Small intestine (tissue), 7 donors: ENCODE data around the gene EAF1. TPM values are rescaled to one million over a fixed set of nuclear protein-coding genes. Genes with fewer than 3 reads are reported as not detected.
A peak's percentile ranks its signal among the peaks of the same experiment; 100 is the strongest.
"Not testable (repeated sequence)": the region's sequence is repeated elsewhere in the genome, so short reads cannot be mapped to it uniquely, and the experiment has no call there.

Experiments used
- DNase-seq, 2 donors: peaks; one replicate each; pipeline versions ENCODE4 v3.0.0 to v3.0.0-alpha.2; 2013
- FAIRE-seq: peaks from 2 replicates; lab custom pipeline; 2012; peaks lifted over from hg19 to GRCh38; lab: Jason Lieb, UNC
- H3K27ac ChIP-seq, 3 donors: one replicate each; pipeline ENCODE4 v1.5.1; 2013; ENCODE audit warnings: low read length in 2 of 3, mild to moderate bottlenecking in 2 of 3, control low read depth in 1 of 3, inconsistent platforms in 1 of 3, low read depth in 1 of 3, moderate library complexity in 1 of 3
- H3K27me3 ChIP-seq, 3 donors: one replicate each; pipeline ENCODE4 v1.6.1; 2013; ENCODE audit warnings: low read length in 3 of 3, inconsistent platforms in 1 of 3; ENCODE audit not compliant: control insufficient read depth in 3 of 3, insufficient read depth in 3 of 3
- H3K36me3 ChIP-seq, 3 donors: one replicate each; pipeline ENCODE4 v1.6.1; 2013; ENCODE audit warnings: low read length in 3 of 3, inconsistent platforms in 1 of 3, low read depth in 1 of 3, mild to moderate bottlenecking in 1 of 3, moderate library complexity in 1 of 3; ENCODE audit not compliant: control insufficient read depth in 3 of 3, insufficient read depth in 2 of 3
- H3K4me1 ChIP-seq, 3 donors: one replicate each; pipeline ENCODE4 v1.6.1; 2013; ENCODE audit warnings: low read length in 2 of 3, inconsistent platforms in 1 of 3, low read depth in 1 of 3, mild to moderate bottlenecking in 1 of 3, moderate library complexity in 1 of 3; ENCODE audit not compliant: control insufficient read depth in 3 of 3, insufficient read depth in 2 of 3
- H3K4me3 ChIP-seq, 3 donors: one replicate each; pipeline ENCODE4 v1.5.1; 2013; ENCODE audit warnings: low read length in 3 of 3, control low read depth in 1 of 3, inconsistent platforms in 1 of 3, low read depth in 1 of 3, mild to moderate bottlenecking in 1 of 3, moderate library complexity in 1 of 3
- H3K9me3 ChIP-seq, 2 donors: one replicate each; pipeline ENCODE4 v1.6.1; 2013; ENCODE audit warnings: low read depth in 1 of 2, low read length in 1 of 2; ENCODE audit not compliant: control insufficient read depth in 2 of 2, insufficient read depth in 1 of 2
- WGBS, 3 donors: extraction: QIAGEN DNeasy Blood & Tissue Kit; methylation state at CpG; one replicate each; pipeline ENCODE4 v1.1.7; 2013; 5-methylcytosine and 5-hydroxymethylcytosine counted together
- polyA plus RNA-seq, 4 donors: library from polyadenylated mRNA; stranded (reverse) in 3 of 4; unstranded in 1 of 4; fragments of 200-250 nt in 3 of 4; fragments of 120-200 nt in 1 of 4; gene quantifications; one replicate each; pipeline versions ENCODE4 v1.2.1 to v1.2.3, GENCODE V29; 2013
- donor health status: healthy with polysubstance abuse.
- donor health status: control.
- donor health status: control.
- donor health status: Bipolar disorder and iron deficiency.
- donor health status: healthy.

The EAF1 gene
- polyA plus RNA-seq, 4 donors: 5.9 to 19.8 (median 9.6) TPM

GRCh38 chr3:15398731-15399133 lies 28.7 kb upstream of the EAF1 start:
- not testable (repeated sequence) for H3K4me1 ChIP-seq, H3K4me3 ChIP-seq, FAIRE-seq, H3K27me3 ChIP-seq, H3K27ac ChIP-seq, DNase-seq, H3K36me3 ChIP-seq
- 92 to 95% (median 94%) methylated on average over 3 of the region's 3 CpGs for WGBS, 3 donors
- peaks cover 0 to 19% of the 10 kb centered on the region in 2 donors for H3K9me3 ChIP-seq

DNA sequence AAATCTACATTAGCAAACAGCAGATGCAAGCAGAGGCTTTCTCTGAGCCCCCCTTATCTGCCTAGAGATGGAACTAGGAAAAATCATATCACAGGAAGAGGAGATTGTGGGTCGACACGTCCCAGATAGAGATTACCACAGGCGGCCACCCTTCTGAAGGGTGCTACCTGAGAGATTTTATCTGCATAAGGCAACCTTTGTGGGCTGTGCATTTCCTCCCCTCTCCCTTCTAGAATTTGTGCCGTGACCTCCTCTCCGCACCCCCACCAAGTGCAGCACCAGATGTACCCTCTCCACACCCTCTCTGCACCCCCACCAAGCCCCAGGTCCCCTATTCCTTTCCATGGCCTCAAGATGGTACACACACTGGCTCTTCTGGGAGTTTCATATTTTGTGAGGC lies 27.4 kb upstream of the EAF1 start:
- Histone ChIP-seq H3K36me3 (no peaks in the 10 kb centered on the region), H3K9me3 (peaks cover 0 to 19% of the 10 kb centered on the region in 2 donors), H3K27ac (no peak overlapping the region), H3K4me3 (no peak overlapping the region), H3K4me1 (no peaks in the 10 kb centered on the region), H3K27me3 (no peaks in the 10 kb centered on the region)
- 66 to 76% (median 68%) methylated on average over 5 of the region's 5 CpGs for WGBS, 3 donors
- DNase-seq (no peak), FAIRE-seq (no peak)

GRCh38 chr3:15401936-15402335 lies 25.5 kb upstream of the EAF1 start:
- Histone ChIP-seq H3K9me3 (peaks cover 0 to 15% of the 10 kb centered on the region in 2 donors), H3K4me3 (no peak overlapping the region), H3K27me3 (no peaks in the 10 kb centered on the region), H3K36me3 (no peaks in the 10 kb centered on the region), H3K4me1 (no peaks in the 10 kb centered on the region), H3K27ac (no peak overlapping the region)
- DNase-seq: no peak
- WGBS, 3 donors: 76 to 86% (median 81%) methylated on average over 4 of the region's 4 CpGs
- no peak for FAIRE-seq

DNA sequence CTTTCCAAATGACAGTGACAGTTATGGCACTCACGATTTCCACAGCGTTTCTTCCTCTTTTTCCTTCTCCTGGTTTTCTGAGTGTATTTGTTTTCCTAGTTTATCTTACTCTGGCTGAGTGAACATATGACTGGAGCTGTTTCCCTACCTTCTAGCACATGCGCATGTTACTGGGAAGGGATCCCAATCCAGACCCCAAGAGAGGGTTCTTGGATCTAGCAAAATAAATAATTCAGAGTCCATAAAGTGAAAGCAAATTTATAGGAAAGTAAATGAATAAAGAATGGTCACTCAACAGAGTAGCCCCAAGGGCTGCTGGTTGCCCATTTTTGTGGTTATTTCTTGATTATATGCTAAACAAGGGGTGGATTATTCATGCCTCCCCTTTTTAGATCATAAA lies 23.9 kb upstream of the EAF1 start:
- Histone ChIP-seq H3K36me3 (peaks cover 0 to 2% (median 0%) of the 10 kb centered on the region in 3 donors), H3K4me3 (no peak overlapping the region), H3K27ac (no peak overlapping the region), H3K27me3 (no peaks in the 10 kb centered on the region), H3K9me3 (peaks cover 0 to under 1% of the 10 kb centered on the region in 2 donors), H3K4me1 (no peaks in the 10 kb centered on the region)
- FAIRE-seq (no peak), DNase-seq (no peak)
- 73 to 84% (median 83%) methylated on average over 3 of the region's 3 CpGs for WGBS, 3 donors

DNA sequence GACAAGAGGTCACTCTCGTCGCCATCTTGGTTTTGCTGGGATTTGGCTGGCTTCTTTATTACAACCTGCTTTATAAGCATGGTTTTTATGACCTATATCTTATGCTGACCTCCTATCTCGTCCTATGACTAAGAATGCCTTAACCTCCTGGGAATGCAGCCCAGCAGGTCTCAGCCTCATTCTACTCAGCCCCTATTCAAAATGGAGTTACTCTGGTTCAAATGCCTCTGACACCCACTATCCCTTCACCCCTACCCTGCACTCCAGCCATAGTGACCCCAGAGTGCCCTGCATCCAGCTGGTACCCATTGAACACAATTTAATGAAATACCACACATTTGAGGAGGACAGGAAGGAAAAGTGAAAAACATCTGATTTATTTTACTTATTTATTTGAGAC lies 23.4 kb upstream of the EAF1 start:
- H3K4me1 ChIP-seq: no peaks in the 10 kb centered on the region
- no peak for DNase-seq
- 63 to 86% (median 81%) methylated on average over 3 of the region's 3 CpGs for WGBS, 3 donors
- no peaks in the 10 kb centered on the region for H3K27me3 ChIP-seq
- no peak overlapping the region for H3K4me3 ChIP-seq
- H3K9me3 ChIP-seq: no peaks in the 10 kb centered on the region
- peaks cover 0 to 6% (median 0%) of the 10 kb centered on the region in 3 donors for H3K36me3 ChIP-seq
- FAIRE-seq: no peak
- no peak overlapping the region for H3K27ac ChIP-seq

GRCh38 chr3:15404767-15405166 lies 22.6 kb upstream of the EAF1 start:
- no peaks in the 10 kb centered on the region for H3K27me3 ChIP-seq
- 88 to 98% (median 97%) methylated on average over 1 of the region's 1 CpG for WGBS, 3 donors
- DNase-seq (no peak), FAIRE-seq (no peak)
- H3K27ac ChIP-seq: no peak overlapping the region
- peaks cover 0 to 11% (median 0%) of the 10 kb centered on the region in 3 donors for H3K36me3 ChIP-seq
- H3K4me3 ChIP-seq: no peak overlapping the region
- H3K4me1 ChIP-seq: no peaks in the 10 kb centered on the region
- H3K9me3 ChIP-seq: no peaks in the 10 kb centered on the region

DNA sequence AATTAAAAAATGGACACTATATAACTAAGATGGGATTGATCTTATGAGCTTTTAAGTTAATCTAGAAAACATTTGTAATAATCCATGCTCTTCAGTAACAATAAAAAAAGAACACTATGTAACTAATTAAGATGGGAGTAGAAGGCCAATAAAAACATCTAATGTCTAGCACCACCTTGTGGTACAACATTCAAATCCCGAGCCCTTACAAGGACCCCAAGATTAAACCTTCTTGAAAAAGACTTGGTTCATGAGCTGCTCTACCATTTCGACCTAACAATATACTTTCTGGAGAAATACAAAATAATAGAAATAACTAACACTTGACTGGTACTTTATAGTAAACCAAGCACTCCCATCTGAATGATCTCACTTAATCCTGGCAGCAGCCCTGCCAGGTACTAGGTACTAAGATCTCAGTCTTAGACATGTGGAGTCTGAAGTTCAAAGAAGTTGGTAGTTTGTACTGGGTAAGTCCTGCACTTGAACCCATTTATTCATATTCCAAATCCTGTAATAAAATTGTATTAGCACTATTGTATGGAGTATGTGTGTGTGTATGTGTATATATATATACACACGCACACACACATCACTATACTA lies 21.8 kb upstream of the EAF1 start:
- Histone ChIP-seq H3K27me3 (no peaks in the 10 kb centered on the region), H3K36me3 (peaks cover 0 to 16% (median 0%) of the 10 kb centered on the region in 3 donors), H3K4me1 (no peaks in the 10 kb centered on the region), H3K27ac (no peak overlapping the region), H3K4me3 (no peak overlapping the region), H3K9me3 (no peaks in the 10 kb centered on the region)
- DNase-seq (peak; percentile 54 to 64), FAIRE-seq (no peak)
- 36 to 40% (median 37%) methylated on average over 3 of the region's 3 CpGs for WGBS, 3 donors

DNA sequence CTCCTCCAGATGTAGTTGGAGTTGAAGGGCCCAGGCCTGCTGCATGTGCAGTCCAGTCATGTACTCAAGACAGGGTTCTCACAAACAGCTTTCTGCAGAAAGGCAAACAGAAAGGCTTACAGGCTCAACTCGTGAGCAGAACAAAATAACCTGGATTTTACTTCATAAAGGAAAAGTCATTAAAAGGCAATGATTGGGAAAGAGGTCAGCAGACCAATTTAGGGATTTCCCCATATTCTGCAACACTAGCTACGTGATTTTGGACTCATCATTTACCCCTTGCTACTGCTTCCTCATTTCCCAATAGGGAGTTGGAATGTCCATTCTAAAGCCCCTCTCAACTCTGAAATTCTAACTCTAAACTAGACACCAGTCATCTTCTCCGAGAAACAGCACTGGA lies 18.2 kb upstream of the EAF1 start:
- Histone ChIP-seq H3K9me3 (no peaks in the 10 kb centered on the region), H3K27ac (no peak overlapping the region), H3K4me3 (no peak overlapping the region), H3K4me1 (no peaks in the 10 kb centered on the region), H3K27me3 (no peaks in the 10 kb centered on the region), H3K36me3 (peaks cover 0 to 35% (median 3%) of the 10 kb centered on the region in 3 donors)
- WGBS, 3 donors: 85 to 92% (median 92%) methylated on average over 3 of the region's 3 CpGs
- no peak for FAIRE-seq
- no peak for DNase-seq

- H3K4me3 ChIP-seq: no peak overlapping the region
- no peaks in the 10 kb centered on the region for H3K27me3 ChIP-seq
- DNase-seq (no peak), FAIRE-seq (no peak)
- no peaks in the 10 kb centered on the region for H3K9me3 ChIP-seq
- H3K27ac ChIP-seq: no peak overlapping the region
- no peaks in the 10 kb centered on the region for H3K4me1 ChIP-seq
- 93 to 98% (median 94%) methylated on average over 2 of the region's 2 CpGs for WGBS, 3 donors
- H3K36me3 ChIP-seq: peaks cover 0 to 41% (median 3%) of the 10 kb centered on the region in 3 donors
Measured at GRCh38 chr3:15409774-15410173, 17.6 kb upstream of the EAF1 start.
